Endodermal cell (in vitro differentiated cells): ENCODE data around the gene IGSF22. TPM values are rescaled to one million over a fixed set of nuclear protein-coding genes. Genes with fewer than 3 reads are reported as not detected.

Experiments
- DNase-seq: peaks from one replicate; pipeline ENCODE4 v3.0.0-alpha.2; 2017
- H3K27ac ChIP-seq: 2 replicates; pipeline ENCODE4 v1.5.1; 2013; ENCODE audit warnings: mild to moderate bottlenecking, low read depth, low read length, moderate library complexity
- H3K27me3 ChIP-seq: 2 replicates; pipeline ENCODE4 v1.6.1; 2013; ENCODE audit warnings: mild to moderate bottlenecking, low read length, moderate library complexity; ENCODE audit not compliant: insufficient read depth, control insufficient read depth, poor library complexity, severe bottlenecking
- H3K36me3 ChIP-seq: 2 replicates; pipeline ENCODE4 v1.7.0; 2013; ENCODE audit warnings: mild to moderate bottlenecking, low read length, moderate library complexity; ENCODE audit not compliant: control insufficient read depth, insufficient read depth
- H3K4me1 ChIP-seq: one replicate; pipeline ENCODE4 v1.7.0; 2013; ENCODE audit warnings: low read length; ENCODE audit not compliant: control insufficient read depth, insufficient read depth
- H3K4me3 ChIP-seq: 2 replicates; pipeline ENCODE4 v1.5.1; 2013; ENCODE audit warnings: mild to moderate bottlenecking, low read length, moderate library complexity
- H3K9ac ChIP-seq: 2 replicates; pipeline ENCODE4 v1.6.1; 2013; ENCODE audit warnings: mild to moderate bottlenecking, low read length, moderate library complexity; ENCODE audit not compliant: poor library complexity, severe bottlenecking; ENCODE audit errors: extremely low read depth
- H3K9me3 ChIP-seq: 2 replicates; pipeline ENCODE4 v1.6.1; 2013; ENCODE audit warnings: mild to moderate bottlenecking, low read length, moderate library complexity; ENCODE audit not compliant: control insufficient read depth
- H3K27ac Mint-ChIP-seq: 2 replicates; pipeline ENCODE4 v1.8.0; 2020; ENCODE audit warnings: mixed read lengths
- H3K27me3 Mint-ChIP-seq: 2 replicates; pipeline ENCODE4 v1.8.0; 2021; ENCODE audit warnings: mild to moderate bottlenecking, mixed read lengths; ENCODE audit not compliant: insufficient read depth
- H3K36me3 Mint-ChIP-seq: 2 replicates; pipeline ENCODE4 v1.8.0; 2020; ENCODE audit warnings: low read depth, mixed read lengths
- H3K4me1 Mint-ChIP-seq: 2 replicates; pipeline ENCODE4 v1.8.0; 2020; ENCODE audit warnings: mixed read lengths
- H3K4me3 Mint-ChIP-seq: 2 replicates; pipeline ENCODE4 v1.8.0; 2020; ENCODE audit warnings: mild to moderate bottlenecking, moderate library complexity, mixed read lengths
- H3K9me3 Mint-ChIP-seq: 2 replicates; pipeline ENCODE4 v1.8.0; 2020; ENCODE audit warnings: mild to moderate bottlenecking, mixed read lengths
- CTCF ChIP-seq: fragments of 200-600 bp; sonication (generic); conservative IDR thresholded peaks from 2 replicates; pipeline ENCODE4 v1.5.0; 2021; ENCODE audit warnings: antibody characterized with exemption, mild to moderate bottlenecking
- WGBS, 2 experiments: methylation state at CpG; one replicate each; pipeline versions ENCODE4 v1.1.5 to v1.1.7; 2013; ENCODE audit warnings: missing lambda C conversion rate in 2 of 2, mixed read lengths in 1 of 2; ENCODE audit not compliant: insufficient coverage in 1 of 2, insufficient read length in 1 of 2; 5-methylcytosine and 5-hydroxymethylcytosine counted together
- total RNA-seq, 2 donors: library from RNA; stranded (reverse); fragmentation: NEBNext Ultra II Directional in 1 of 2; extraction: Animal tissue kit (Norgen Biotek cat#: 25700) in 1 of 2; gene quantifications; 2 replicates in 1 of 2; 3 replicates in 1 of 2; pipeline ENCODE4 v1.2.1, GENCODE V29; 2021

Gene IGSF22
- total RNA-seq, 2 donors from 2014 or later = 0.22 to 1.6 TPM

GRCh38 chr11:18728658-18729057 lies 2.7 kb upstream of the IGSF22 start:
- Histone ChIP-seq H3K4me1 (no peaks in the 10 kb centered on the region), H3K36me3 (no peaks in the 10 kb centered on the region), H3K27ac (no peak overlapping the region), H3K9me3 (no peaks in the 10 kb centered on the region), H3K9ac (no peak overlapping the region), H3K27me3 (no peaks in the 10 kb centered on the region), H3K4me3 (no peak overlapping the region)
- H3K9me3 Mint-ChIP-seq = no peaks in the 10 kb centered on the region
- H3K4me1 Mint-ChIP-seq = peaks cover 13% of the 10 kb centered on the region
- WGBS, 2 experiments = 93 to 97% methylated on average over 11 to 13 of the region's 13 CpGs
- H3K27me3 Mint-ChIP-seq = peaks cover 17% of the 10 kb centered on the region
- no peaks in the 10 kb centered on the region for H3K36me3 Mint-ChIP-seq
- no peak for DNase-seq
- no peak for TF ChIP-seq CTCF
- no peak overlapping the region for H3K27ac Mint-ChIP-seq
- no peak overlapping the region for H3K4me3 Mint-ChIP-seq

GRCh38 chr11:18727479-18728236 lies 1.7 kb upstream of the IGSF22 start:
- no peak overlapping the region for H3K27ac Mint-ChIP-seq
- peak; percentile 88 for TF ChIP-seq CTCF
- Histone ChIP-seq H3K27me3 (no peaks in the 10 kb centered on the region), H3K4me3 (no peak overlapping the region), H3K27ac (no peak overlapping the region), H3K9ac (no peak overlapping the region), H3K9me3 (no peaks in the 10 kb centered on the region), H3K36me3 (no peaks in the 10 kb centered on the region), H3K4me1 (no peaks in the 10 kb centered on the region)
- H3K9me3 Mint-ChIP-seq = no peaks in the 10 kb centered on the region
- 60 to 64% methylated on average over 9 to 10 of the region's 10 CpGs for WGBS, 2 experiments
- DNase-seq = peak; percentile 93
- peaks cover 10% of the 10 kb centered on the region for H3K27me3 Mint-ChIP-seq
- no peaks in the 10 kb centered on the region for H3K36me3 Mint-ChIP-seq
- no peak overlapping the region for H3K4me3 Mint-ChIP-seq
- H3K4me1 Mint-ChIP-seq = peaks cover 13% of the 10 kb centered on the region

- WGBS, 2 experiments = 68 to 76% methylated on average over 3 to 7 of the region's 7 CpGs
- no peaks in the 10 kb centered on the region for H3K36me3 ChIP-seq
- Mint-ChIP-seq H3K9me3 (no peaks in the 10 kb centered on the region), H3K4me3 (no peak overlapping the region), H3K27ac (no peak overlapping the region), H3K36me3 (no peaks in the 10 kb centered on the region), H3K4me1 (peaks cover 17% of the 10 kb centered on the region), H3K27me3 (peaks cover 23% of the 10 kb centered on the region)
- no peak for DNase-seq
- no peak overlapping the region for H3K4me3 ChIP-seq
- no peak overlapping the region for H3K9ac ChIP-seq
- H3K27ac ChIP-seq = no peak overlapping the region
- H3K4me1 ChIP-seq = no peaks in the 10 kb centered on the region
- peaks cover 4% of the 10 kb centered on the region for H3K27me3 ChIP-seq
- TF ChIP-seq CTCF = no peak
- no peaks in the 10 kb centered on the region for H3K9me3 ChIP-seq
These were observed 2.0 kb downstream of the IGSF22 start for GRCh38 chr11:18723991-18724390.
